HG03103 (cell line): ENCODE measurements around the gene LEFTY1.
"Not testable (repeated sequence)": the region's sequence is repeated elsewhere in the genome, so short reads cannot be mapped to it uniquely, and the experiment has no call there.

ENCODE experiments used
- ATAC-seq: cut with Tn5 transposase; IDR thresholded peaks from one replicate; pipeline ENCODE4 v1.9.1; 2021; ENCODE audit warnings: low read depth; ENCODE audit not compliant: unreplicated experiment

LEFTY1 gene

DNA sequence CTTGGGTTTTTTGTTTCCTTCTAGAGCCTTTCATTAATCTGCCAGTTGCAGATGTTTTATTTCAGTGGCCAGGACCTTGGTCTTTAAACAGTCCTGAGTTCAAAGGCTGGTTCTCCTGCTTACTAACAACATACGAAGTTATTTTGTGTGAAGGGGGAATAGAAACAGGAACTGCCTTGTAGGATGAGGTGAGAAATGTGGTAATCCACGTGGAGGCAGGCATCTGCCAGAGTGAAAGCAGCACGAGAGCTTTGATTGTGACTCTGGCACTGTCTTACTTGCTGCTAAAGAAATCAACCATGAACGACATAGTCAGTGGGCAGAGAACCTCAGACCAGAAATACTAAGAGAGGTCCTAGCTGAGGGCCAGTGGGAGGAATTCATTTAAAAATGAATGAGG, 37.1 kb downstream of the LEFTY1 start:
- ATAC-seq: peak; percentile 40

DNA sequence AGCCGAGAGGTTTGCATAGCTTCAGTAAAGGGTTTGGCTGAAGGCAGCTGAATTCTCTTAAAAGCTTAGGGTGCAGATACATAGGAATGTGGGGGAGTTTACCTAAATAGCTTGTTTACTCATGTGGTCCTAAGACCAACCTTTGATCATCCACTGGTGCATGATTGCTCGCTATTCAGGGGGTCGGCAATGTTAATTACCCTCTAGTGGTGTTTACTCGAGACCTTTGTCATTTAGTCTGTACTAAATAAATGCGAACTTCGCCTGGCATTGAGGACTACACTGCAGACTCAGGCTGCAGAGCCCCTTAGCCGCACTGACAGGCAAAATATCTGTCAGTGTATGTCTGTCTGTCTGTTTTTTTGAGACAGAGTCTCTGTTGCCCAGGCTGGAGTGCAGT, 38.6 kb downstream of the LEFTY1 start:
- ATAC-seq: no peak

DNA sequence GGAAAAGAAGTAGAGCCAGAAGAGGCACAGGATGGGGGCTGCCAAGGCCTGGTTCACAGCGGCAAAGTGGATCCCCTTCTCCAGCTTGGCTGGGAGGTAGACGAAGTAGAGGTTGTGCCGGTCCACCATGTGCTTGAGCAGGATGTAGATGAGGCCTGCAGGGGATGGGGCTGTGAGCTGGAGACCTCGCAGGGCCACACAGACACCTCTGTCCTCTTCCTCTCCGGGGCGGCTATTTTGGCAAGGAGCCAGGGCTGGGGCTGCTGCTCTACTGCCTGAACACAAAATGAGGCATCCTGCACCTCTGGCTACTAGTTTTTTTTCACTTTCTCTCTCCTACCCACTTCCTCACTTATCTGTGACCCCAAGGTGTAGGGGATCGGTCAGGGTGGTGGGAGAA, 39.0 kb downstream of the LEFTY1 start:
- ATAC-seq: no peak

DNA sequence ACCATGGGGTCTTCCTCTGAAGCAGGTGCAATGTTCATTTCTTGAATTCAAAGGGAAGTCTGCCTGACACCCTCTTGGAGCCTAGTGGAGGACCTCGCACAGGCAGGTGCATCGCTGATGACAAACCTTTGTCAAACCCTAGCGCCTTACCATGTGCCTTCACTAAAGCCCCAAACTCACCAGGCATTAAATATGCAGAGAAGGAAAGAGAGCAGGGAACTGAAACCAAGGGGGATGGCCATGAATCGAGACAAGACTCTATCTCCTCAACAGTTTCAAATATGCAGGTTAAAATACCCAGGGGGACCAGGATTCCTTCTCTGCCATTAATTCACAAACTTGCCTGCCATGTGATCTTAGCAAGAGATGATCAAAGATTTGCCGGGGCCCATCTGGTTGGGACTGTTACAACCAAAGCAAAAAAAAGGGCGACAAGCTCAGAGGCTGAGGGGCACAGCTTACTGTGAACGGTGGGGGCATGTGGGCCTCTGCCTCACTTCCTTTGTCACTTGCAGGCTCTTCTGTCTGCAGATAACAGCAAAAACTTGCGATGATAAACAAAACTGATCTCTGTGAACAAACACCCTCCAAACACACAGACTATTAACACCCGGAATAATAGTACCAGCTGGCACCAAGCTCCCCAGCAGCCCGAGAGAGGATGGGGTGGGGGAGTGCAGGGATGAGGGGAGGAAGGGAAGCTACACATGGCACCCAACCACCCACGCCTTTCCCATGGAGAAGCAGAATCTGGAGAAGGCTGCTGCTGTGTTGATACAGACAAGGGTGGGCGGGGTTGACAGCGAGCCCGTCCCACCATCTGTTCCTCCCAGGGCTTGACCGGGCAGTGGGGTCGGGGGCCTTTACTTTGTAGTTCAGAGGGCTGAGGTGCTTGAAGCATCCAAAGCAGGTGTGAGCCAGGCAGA, 40.7 kb downstream of the LEFTY1 start:
- ATAC-seq: peak; percentile 72

DNA sequence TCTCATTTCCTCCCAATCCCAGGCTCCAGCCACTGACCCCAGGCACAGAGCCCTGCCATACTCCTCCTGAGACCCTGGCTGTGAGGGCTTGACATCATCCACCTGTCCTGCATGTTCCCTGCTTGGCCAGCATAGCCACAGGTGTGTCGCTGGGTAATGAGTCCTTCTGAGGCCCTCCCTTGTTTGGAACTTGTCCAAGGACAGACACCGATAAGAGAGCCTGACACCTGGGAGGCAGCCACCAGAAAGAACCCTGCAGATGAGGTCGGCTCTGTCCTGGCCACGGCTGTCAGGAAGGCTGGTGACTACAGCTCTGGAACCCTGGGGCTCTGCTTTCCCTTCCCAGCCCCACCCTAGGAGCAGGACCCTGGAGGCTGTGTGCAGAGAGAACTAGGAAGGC, 41.3 kb downstream of the LEFTY1 start:
- ATAC-seq: peak; percentile 4

DNA sequence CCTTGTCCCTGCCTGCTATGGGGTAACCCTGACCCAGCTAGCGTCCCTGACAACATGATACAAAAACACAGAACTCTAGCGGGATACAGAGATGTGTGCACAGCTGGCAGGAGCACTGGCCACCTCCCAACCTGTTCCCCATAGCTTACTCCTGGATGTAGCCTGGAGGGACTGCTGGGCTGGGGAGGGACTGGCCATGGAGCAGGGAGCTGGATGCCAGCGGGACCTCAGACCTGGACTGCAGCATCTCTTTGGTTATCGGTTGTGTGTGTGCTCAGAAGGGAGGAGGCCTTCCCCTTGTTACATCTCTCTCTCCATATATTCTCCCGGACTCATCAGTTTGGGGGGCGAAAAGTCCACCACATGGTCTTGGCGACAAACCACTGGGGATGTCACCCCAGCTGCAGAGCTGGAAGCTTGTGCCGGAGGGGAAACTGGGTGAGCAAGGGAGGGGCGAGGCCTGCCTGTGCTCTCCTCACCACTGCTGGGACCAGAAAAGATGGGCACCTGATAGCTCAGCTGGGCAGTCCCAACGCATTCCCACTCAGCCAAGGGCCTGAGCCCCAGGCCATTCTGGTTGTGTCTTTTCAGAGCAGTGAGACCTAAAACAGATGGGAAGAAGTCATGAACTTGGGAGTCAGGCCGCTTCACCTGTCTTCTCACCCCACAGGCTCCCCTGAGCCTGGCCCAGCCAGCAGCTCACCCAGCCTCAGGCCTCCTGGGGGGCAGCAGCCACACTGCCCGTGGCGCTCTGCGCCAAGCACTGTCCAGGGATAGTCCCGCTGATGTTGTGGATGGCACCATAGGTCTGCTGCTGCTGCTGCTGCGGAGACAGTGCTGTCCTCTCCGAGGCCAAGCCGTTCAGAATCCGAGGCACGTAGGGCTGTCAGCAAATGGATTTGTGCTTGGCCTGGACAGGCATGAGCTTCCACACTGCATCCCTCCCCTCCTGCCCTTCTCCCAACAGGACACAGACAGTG, 42.3 kb downstream of the LEFTY1 start:
- no peak for ATAC-seq

DNA sequence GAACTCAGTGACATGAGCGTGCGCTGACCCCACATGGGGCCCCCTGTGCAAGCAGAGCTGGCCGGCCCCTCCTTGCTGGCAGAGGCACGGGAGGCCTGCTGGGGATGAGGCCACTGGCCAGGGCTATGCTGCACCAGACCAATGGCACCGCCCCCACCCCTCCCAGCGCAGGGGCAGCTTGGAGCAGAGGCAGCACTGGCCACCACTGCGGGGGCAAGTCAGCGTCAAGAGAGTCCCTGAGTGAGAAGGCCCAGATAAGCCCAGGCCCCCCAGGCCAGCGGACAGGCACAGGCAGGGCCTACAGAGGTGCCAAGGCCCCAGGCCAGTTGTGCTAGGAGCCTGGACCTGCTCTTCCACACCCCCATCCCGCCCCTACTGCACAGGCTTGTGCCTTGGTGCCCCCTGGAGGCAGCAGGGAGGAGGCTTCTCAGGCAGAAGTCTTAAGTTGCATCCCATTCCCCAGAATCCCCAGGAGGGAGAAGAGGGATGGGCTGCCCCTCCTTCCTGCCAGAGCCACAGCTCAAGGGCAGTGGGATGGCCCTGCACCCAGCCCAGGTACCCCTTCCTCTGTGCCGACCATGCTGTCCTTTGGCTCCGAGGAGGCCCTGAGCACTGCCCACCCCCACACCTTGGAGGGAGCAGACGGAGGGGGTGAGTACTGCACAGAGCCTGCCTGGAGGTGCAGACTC, 43.2 kb downstream of the LEFTY1 start:
- no peak for ATAC-seq

DNA sequence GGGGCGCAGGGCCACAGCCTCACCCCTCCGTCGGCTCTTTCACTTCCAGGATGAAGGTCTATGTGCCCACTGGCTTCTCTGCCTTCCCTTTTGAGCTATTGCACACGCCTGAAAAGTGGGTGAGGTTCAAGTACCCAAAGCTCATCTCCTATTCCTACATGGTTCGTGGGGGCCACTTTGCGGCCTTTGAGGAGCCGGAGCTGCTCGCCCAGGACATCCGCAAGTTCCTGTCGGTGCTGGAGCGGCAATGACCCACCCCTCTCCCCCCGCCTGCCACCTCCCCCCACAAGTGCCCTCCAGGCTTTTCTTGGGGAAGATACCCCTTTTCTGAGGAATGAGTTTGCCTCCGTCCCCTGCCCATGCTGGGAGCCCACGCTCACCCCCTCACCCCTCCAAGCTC, 43.8 kb downstream of the LEFTY1 start:
- ATAC-seq: no peak

DNA sequence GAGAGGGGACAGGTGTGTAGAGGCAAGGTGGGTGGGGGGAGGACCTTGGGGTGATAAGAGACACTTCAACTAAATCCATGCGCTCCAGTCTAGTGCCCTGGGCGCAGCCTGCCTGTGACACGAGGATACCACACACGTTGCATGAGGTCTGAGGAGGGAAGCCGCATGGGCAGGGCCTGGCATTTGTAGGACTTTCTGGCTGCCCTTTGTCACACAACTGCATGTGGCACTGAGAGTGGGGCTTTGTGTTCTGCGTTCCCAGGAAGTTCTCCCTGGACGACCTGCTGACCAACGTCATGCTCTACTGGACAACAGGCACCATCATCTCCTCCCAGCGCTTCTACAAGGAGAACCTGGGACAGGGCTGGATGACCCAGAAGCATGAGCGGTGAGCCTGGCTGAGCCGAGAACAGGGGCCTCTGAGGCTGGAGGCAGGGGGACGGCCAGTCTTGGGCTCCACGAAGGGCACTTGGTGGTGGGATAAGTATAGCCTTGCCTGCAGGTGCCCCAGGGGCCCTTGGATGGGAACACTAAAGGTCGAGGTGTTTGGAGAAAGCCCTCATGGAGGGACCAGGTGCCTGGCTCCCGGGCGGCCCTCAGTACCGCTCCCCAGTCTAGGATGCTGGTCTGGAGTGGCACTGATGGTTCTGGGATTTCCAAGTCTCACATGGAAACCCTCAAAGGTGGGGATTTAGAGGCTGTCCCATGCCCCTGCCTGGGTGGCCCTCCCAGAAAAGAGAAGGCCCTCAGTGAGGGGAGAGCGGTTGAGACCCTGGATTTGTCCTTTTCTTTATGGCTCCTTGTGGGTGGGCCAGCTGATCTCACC, 44.5 kb downstream of the LEFTY1 start:
- ATAC-seq: no peak

DNA sequence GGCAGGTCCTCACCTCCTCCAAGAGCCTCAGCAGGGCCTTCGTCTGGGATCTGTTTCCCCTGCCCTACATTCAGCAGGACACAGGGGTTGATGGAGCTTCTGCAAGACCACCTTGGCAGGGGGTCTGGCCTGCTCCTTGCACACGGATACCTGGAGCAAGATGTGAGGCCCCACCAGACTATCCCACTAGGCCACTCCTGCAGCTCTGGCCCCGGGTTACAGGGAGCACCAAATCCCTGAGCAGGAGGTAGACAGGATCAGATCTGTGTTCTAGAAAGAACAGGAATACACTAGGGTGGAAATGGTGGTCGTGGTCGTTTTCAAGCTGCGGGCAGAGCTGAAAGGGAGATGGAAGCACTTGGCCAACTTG, 45.5 kb downstream of the LEFTY1 start:
- ATAC-seq: no peak

DNA sequence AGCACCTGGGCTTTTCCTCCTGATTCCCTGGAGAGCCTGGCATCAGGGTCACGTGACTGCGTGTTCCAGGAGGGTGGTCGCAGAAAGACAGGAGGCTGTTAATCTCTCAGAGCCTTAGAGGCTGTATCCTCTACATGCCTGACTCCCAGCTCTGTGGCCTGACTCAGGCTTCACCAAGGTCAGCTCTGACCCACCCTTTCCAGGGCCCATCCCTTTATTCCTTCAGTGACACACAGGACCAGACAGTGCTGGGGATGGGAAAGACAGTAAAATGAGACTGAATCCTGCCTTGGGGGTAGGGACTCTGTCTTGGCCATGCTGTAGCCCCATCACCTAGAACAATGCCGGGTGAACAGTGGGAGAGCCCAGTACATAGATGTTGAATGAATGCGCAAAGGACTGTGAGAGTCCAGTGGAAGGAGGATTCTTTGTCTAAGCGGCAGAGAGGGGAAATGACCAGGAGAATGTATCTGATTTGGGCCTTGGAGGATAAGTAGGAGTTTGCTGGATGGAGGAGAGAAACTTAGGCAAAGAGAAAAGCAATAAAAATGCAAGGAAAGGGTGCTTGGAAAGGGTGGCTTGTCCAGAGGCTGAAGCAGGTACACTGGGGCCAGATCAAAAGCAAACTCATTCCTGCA, 46.0 kb downstream of the LEFTY1 start:
- no peak for ATAC-seq

DNA sequence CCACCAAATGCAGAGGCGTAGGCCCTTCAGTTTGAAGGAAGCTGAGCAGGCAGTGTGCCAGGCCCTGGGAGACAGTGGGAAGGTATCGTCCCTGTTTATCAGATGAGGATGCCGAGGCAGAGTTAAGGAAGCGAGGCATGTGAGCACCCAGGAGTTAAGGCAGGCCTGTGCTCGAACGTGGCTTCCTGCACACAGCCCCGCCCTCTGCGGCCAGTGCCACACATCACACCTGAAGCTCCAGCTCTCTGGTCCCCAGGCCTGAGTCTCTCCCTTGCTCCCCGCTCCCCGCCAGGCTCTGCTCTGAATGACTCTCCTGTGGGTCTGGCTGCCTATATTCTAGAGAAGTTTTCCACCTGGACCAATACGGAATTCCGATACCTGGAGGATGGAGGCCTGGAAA, 46.9 kb downstream of the LEFTY1 start:
- ATAC-seq: no peak

DNA sequence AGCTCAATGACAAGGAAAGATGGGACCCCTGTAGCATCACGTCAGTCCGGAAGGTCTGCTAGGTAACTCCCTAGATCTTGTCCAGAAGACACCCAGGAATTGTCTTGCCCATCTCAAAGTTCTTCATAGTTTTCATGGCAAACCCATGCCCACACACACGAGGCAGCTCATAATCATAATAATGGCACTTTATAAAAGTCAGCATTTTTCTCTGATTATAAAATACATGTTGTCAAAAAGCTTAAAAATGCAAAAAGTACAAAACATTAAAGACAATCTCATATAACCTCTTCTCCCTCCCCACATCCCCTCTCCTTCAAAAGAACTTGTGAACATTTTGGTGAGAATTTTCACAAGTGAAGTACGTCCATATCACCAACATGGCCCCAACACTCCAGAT, 48.2 kb downstream of the LEFTY1 start:
- no peak for ATAC-seq

DNA sequence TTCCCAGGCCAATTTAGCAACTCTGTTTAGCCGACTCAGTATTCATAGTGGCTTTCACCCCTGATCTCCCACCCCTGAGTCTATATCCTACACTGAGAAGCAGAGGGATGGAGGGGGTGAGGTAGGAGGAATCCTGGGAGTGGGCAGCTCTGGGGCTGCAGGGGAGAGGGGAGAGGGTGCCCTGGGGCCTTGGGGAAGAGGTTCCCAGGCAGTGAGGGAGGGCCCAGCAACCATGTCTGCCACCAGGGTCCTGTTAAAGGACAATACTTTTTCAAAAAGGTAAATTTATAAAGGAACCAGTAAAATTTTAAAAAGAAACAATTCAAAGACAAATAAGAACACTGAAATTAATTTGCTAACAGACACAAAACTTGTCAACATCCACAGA, 48.7 kb downstream of the LEFTY1 start:
- ATAC-seq: no peak

DNA sequence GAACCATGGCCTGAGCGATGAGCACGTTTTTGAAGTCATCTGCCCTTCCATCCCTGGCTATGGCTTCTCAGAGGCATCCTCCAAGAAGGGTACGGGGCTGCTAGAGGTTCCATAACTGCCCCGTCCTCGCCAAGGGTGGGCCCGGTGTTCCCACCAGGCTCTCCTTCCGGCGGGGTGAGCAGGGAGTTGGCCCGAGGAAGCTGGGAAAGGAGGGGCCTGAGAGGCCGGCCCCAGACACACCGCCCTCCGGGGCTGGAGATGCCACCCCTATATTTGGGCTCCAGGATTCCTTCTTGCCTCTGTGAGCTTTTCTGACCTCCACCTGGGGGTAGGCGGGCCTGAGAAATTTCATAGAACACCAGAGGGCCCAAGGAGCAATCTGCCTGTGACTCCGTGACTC, 50.2 kb downstream of the LEFTY1 start:
- no peak for ATAC-seq

DNA sequence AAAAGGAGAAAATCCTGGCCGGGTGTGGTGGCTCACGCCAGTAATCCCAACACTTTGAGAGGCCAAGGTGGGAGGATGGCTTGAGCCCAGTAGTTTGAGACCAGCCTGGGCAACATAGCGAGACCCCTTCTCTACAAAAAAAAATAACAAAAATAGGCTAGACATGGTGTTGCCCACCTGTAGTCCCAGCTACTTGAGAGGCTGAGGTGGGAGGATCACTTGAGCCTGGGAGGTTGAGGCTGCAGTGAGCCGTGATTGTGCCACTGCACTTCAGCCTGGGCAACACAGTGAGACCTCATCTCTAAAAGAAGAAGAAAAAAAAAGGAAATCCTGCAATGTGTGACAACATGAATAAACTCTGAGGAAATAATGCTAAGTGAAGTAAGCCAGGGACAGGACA, 52.6 kb downstream of the LEFTY1 start:
- ATAC-seq: not testable (repeated sequence)
